IPS DF 4.7 (cell line): ENCODE measurements around the gene MPND.

Experiments used
- DNase-seq: peaks from one replicate; pipeline ENCODE4 v3.0.0-alpha.2; 2013; ENCODE audit warnings: low spot score; ENCODE audit errors: extremely low read depth

Gene MPND

DNA sequence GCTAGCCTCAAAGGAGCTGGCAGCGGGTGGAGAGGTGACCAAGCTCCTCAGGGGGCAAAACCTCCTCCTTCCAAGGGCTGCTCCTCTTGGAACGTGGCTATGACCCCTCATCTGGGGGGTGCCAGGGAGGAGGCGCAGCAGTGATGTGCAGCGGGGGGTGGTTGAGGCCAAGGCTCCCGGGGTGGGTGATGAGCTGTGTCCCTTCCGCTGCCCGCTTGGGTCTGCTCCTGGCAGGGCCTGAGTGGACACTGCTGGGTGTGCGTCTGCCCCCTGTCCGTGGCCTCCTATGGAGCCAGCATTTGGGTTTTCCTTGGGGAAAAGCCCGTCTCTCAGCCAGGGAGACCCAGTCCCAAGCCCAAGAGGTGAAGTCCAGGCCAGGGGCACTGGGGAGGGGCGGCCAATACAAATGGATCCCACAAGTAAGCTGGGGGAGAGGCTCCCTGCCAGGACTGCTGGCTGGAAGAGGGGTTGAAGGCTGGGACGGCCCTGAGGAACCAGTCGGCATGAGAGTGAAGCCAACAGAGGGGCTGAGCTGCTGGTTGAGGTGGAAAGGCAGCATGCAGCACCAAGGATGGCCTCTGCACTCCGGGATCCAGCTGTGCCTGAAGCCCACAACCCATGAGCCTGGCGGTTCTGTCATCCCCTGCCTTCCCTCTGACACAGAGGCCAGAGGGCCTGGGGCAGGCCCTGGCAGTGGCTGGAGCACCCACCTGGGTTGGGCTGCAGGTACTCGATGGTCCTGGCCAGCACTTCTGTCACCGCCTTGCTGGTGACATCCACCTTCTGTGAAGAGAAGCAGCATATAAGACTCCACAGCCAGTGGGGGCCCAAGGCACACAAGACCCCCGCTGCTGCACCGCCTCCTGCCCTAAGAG, 22.7 kb downstream of the MPND start:
- no peak for DNase-seq

DNA sequence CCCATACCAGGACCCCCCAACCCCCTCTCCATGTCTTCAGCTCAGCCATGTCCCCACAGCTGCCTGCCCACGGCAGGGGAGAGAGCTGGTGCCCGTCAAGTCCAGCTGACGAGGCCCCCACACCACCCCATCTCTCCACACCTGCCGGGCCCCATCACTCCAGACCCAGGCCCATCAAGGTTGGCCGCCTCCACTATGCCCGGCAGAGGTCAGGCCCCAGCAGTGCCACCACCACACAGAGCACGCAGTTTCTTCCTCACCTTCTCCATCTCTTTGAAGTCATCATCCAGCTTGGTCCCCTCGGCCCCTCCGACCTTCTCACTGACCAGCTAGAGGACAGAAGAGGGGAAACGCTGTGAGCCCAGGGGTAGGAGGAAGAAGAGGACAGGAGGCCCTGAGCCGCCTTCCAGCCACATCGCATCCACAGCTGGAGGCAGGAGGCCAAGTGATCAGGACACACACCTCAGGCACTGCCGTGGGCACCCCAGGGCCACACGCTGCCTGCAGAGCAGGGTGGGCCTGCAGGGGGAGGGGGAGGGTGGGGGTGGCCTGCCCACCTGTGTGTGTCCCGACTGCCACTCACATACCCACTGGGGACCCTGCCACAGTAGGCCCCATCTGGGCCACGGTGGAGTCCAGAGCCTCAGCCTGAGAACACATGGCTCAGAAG, 23.4 kb downstream of the MPND start:
- no peak for DNase-seq

DNA sequence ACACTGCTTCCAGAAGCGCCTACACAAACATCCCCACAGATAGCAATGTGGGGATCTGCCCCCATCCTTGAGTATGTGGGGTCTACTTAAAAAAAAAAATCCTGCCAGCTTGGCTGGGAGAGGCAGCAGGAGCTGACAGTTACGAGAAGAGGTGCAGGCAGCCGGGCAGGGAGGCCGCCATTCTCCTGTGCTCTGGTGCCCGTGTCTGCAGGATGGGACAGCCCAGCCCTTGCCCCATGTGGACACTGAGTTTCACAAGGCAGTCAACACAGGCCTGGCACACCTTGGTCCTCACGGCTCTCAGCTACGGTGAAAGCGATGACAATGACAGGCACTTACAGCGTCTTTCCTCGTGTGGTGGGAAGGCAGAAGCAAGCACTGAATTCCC, 24.0 kb downstream of the MPND start:
- DNase-seq = no peak

DNA sequence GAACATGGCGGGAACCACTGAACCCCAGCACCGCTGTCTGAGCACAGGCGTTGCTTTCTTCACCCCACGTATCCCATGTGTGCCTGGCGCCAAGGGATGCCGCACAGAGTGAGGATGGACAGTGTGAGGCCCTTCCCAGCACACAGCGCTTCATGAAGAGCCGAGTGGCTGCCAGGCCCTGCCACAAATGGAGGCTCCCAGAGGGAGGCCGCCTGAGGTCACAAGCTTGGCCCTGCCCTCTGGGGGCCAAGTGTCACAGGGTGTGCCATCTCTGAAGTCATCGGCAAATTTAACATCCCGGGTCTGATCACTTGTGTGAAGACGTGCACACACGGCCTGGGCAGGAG, 24.4 kb downstream of the MPND start:
- no peak for DNase-seq

DNA sequence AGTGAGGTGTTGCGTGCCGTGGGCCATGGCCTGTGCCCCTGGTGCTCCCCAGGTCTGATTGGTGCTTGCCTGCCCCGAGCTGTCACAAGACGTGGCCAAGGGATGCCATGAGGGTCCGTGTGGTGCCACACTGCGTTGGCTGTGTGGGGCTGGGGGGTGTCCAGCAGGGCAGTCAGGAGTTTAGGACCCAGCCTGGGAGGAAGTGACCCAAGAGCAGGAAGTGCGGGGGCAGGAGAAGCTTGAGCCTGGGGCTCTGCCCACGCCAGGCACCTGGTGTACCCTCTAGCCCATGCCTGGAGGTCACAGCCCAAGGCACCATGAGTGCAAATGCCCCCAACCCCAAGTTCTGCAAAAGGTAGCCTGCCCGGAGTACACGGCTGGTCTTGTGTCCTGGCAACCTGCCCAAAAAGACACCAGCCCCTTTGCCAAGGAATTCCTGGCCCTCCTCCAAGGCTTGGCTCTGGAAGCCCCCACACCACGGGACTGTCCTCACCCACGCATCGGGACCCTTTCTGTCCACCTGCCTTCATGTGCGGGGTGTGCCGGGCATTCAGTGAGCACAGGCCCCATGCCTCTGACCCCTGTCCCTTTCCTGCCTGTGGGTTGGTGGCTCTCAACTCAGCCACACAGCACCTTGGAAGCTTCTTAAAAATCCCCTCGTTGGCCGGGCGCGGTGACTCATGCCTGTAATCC, 24.9 kb downstream of the MPND start:
- DNase-seq = no peak

DNA sequence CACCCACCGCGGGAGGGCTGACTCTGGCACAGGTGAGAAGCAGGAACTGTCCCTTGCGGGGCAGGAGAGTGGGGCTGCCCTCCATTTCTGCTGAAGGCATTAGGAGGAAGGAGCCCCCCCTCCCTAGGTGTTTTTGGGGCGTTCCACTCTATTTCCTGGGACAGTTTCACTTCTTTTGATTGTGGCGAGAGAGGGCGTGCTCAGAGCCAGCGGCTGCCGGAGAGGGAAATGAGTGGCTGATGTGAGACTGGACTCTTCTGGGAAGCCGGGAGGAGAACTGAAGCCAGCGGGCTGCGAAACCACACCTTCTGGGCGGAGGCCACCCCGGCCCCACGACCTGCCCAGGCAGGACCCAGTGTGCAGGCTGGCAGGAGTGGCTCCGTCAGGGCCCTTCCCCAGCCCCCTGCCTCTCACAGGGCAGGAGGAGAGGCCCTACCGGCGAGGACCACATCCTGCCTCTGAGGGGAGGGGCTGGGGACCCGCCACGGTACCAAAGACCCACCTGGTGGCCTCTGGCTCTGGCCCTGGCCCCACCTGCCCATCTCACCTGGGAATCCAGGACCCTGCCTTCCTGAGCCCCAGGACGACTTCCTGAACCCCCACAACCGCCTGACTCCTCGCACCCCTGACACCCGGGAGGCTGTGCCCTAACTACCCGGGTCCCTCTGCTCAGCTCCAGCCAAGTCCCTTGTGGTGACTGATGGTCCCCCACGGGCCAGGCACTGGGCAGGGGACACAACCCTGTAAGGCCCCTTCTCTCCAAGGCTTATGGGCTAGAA, 25.9 kb downstream of the MPND start:
- DNase-seq = no peak

DNA sequence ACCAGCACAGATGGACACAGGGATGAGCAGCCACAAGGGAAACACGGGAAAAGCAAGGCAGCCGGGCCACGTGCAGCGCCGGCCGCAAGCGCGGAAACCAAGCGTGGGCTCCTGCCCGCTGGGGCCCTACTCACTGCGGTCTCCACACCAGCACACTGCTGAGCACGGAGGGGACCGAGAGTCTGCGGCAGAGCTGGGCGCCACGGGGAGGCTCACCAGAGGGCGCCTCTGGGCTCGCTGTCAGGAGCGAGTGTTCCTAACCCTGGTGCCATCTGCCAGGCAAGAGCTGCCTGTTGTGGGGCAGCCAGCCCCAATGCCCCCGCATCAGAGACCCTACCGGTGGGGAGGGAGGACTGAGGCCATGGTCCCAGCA, 26.5 kb downstream of the MPND start:
- no peak for DNase-seq

DNA sequence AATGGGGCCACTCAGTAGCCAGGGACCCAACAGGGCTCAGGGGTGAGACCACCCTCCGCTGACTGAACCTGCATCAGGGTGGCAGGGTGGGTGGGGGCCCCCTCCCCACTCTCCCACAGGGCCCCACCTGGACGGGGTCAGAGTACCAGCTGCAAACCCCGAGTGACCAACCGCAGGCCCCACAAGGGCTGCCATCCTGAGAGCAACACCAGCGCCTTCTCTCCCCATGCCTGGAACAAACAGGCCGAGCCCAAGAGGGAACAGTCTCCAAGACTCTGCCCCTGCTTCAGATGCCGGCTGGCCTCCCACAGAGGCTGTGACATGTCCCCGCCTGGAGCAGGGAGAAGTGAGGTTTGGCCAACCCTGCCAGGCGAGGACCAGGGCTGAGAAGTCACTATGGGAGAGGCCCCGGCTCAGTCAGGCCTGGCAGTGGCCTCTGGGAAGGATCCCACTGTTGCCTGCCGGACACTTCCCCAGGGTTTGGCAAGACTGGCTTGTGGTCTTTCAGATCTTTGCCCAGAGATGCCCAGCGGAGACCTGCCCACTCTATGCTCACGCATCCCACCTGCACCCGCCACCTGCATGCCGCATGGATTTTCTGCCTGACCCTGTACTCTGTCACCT, 27.2 kb downstream of the MPND start:
- DNase-seq = no peak

DNA sequence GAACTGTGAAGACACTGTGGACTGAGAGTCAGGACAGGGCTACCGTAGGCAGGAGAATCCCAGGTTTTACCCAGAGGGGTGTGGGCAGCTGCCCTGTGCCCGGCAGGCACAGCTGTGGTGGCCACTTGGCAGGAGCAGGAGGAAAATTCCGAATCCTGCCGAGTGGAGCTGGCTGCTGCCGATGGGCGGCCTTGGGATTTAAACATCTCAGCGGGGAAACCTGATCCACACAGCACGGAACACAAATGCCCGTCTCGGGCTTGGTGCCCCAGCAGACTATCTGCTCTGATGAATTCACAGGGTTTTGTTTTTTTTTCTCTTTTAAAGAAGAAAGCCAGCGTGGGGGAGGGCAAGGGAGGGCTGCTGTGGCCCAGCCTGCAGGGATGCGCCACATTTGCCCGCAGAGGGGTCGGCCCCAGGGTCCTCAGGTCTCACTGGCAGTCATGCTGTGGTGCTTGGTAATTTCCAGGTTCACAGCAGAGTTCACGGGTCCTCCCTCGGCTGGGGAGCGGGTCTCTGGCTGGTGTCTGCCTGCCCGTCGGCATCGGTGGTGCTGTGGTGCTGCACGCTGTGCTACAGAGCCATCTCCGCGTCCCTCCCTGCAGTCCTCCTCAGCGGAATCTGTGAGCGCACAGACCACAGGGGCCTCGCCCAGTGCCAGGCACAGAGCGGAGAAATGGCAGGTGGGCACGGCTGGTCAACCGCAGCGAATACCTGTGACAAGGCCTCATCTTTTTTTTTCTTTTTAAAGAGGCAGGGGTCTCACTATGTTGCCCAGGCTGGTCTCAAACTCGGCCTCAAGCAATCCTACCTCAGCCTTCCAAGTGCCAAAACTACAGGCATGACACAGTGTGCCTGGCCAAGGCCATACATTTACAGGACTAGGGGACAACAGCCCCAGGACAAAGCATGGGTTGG, 28.1 kb downstream of the MPND start:
- no peak for DNase-seq

DNA sequence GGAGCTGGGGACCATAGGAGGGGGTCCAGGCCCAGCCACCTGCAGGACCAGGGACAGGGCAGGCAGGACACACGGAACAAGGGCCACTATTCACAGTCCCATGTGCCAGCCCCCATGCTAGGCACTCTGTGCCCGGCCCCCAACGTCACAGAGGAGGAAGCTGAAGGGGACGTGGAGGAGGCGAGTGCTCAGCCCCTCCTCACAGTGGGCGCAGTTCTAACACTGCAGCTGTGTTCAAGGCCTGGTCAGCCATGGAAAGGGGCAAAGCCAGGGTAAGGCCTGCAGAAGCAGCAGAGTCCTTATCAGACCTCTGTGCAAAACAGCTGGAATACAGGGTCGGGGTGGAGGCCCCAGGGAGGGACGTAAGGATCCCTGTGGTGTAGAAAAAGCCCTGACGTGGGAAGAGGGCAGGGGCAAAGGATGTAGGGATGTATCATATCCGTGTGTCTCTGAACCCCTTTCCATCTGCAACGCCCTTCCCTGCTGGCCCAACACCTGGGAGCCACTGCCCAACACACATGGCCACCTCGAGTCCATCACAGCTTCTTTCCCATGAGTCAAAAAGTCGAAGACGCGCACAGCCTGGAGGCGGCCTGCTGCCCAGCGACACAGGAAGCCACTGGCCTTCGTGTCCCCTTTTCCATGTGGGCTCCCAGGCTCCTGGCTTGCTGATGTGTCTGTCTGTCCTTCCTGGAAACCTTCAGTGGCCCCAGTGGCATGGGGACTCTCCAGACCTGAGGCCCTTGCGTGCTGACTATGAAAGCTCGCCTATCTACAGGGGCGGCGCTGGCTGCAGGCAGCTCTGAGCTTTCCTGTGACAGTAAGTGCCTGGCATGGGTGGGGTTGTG, 29.0 kb downstream of the MPND start:
- DNase-seq = no peak

DNA sequence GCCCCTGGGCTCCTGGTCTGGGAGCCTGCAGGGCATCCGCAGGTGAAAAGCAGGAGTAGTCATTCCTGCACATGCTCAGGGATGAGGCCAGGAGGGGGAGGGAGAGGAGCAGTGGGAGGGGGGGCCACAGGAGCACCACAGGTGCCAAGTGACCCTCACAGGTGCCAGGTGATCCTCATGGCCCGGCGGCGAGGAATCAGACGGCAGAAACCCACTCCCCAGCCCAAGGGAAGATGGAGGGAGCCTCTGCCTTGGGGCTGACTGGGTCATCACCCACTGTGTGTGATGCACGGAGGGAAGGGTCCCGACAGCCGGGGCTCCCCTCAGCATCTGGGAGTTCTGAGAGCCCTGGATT, 29.6 kb downstream of the MPND start:
- no peak for DNase-seq

DNA sequence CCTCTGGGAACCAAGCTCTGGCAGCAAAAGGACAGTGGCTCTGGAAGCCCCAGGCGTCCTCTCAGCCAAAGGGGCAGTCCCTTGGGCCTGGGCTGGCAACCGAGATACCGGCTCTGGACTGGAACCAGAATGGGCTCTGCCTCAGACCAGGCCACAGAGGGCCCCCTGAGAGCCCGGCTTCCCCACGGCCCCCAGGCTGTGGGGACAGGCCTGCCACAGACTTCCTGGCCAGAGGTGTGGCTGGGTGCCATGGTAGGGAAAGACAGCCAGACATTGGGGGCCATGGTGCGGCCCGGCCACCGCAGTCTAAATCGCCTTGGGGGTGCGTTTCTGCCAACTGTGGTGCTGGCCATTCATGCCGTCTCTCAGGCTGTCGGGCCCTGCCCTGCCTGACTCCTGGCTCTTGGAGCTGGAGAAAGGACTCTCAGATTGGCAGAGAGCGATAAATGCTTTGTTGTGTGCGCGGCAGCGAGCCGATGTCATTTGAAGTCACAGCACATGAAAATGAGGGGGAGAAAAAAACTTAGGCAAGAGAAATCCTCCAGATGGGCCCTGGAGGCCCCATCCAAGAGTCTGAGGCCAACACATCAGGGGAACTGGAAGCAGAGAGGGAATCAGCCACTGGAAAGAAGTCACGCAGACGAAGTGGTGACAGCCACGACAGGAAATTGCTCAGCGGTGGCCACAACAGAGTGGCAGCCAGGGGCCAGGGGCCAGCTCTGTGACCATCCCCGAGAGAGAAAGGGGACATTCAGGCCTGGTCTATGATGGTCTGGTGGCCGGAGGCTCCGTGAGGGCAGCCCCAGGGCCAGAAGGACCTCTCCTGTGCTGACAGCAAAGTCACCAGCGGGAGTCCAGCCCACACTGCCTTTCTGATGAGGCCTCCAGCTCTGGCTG, 30.5 kb downstream of the MPND start:
- DNase-seq = no peak

DNA sequence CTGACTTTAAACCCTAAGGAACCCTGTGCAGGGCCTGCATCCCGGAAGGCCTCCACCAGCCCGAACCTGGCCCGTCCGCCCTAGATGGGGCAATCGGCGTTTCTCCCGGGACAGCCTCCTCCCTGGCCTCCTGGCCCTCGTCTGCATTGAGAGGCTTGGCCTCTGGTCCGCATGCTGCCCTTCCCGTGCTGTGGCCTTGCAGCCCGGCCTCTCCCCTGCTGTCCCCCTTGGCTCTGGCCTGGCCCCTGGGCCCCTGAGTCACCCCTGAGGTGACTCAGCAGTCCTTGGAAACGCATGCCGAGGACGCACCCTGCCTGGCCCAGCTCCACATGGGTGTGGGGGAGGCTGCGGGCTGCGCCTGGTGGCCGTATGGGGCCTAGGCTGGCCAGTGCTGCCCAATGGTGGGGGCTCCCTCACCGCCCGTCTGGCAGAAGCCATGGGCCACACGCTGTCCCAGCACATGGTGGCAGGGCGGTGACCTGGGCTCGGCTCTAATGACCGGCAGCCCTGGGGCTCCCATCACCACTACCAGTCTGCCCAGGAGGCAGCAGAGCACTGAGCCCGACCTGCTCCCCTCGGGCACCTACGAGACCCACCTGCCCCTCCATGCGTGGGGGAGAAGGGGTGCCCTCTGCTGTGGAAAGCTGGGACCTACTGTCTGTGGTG, 31.3 kb downstream of the MPND start:
- no peak for DNase-seq

DNA sequence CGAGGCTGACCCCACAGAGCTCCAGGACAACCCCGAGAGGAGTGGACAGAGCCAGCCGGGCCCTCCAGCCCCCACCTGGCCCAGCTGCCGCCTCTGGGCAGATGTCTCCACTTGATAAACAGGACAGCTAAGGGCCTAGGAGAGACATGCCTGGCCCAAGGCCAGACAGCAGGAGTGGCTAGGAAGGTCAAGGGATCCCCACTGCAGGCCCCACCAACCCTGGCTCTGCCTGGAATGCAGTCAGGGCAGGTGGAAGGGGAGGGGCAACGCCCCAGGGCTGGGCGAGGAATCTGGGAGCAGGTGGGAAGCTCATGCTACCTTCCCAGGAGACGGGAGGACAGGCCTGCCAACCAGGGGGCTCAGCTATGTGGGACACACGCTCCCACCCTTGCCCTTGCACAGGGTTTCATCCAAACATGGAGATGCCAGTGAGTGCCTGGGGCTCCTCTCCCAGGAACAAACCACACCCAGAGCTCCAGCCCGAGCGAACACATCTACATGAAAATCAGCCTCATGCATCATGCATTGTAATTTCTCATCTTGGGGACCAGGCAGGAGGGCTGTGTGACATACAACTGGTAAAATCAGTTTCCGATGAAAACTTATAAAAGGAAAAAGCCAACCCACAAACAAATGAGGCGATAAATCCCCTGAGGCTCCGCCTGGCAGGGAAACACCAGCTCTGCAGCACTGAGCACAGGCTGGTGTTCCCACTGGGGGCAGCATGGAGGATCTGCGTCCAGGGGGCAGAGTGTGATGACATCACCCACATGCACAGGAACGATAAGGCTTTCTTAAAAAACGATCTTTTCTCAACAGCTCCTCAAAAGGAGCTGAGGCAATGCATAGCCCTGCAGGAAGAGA, 32.0 kb downstream of the MPND start:
- DNase-seq = no peak

DNA sequence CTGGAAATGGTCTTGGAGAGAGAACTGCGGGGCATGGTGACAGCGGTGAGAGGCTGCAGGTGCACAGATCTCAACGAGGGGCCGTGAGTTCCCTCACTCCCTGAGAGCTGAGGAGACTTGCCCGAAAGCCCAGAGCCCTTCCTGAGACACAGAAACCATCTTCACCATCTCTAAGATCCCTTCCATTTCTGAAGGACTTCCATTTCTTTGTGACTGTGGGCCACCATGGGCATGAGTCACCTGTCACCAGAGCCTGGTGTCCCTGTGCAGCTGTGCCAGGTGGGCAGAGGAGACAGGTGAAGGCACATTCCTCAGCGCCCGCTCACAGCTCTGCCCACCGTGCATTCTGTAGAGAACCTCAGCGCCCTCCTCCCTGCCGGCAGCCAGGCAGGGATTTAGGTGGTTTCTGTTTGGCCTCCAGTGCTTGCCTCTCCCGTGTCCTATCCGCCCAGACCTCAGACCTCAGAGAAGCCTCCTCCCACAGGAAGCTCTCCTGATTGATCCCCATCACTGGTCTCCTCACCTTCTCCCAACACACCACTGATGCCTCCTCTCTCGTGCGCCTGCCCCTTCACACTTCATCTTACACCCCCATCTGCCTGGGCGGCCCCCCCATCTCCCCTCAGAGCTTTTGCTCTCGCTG, 32.8 kb downstream of the MPND start:
- DNase-seq = no peak

DNA sequence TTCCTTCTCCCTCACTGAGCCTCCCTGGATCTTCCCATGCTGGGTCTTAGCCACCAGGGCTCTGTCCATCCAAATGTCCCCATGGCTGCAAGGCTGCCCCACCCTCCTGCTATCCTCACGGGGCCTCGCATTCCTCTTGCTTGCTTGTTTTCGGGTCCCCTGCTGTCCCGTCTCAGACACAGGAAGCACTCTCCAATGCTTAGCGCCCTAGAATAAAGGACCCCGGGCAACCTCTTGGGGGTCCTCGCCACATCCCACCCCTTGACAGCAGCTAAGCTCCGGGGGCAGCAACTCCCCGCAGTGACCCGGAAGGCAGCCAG, 33.3 kb downstream of the MPND start:
- DNase-seq = no peak
